Endothelial cell of umbilical vein (primary cell): ENCODE measurements around the gene SEMA5A. TPM values are rescaled to one million over a fixed set of nuclear protein-coding genes. Genes with fewer than 3 reads are reported as not detected.

Experiments
- BruUV-seq: library from RNA; stranded (reverse); fragments of 400-500 nt; replicated peaks from 2 replicates; lab custom pipeline; 2021; lab: Mats Ljungman, UMichigan
- CTCF ChIA-PET: fragments of 300-600, 350-600 bp; sonication (Branson Sonifier 250); formaldehyde crosslinking; loops from one replicate; lab custom pipeline; 2021; ENCODE audit warnings: antibody characterized with exemption, inconsistent platforms; lab: Charles Lee
- POLR2A ChIA-PET: fragments of 300-600, 350-600 bp; sonication (Branson Sonifier 250); formaldehyde crosslinking; loops from one replicate; lab custom pipeline; 2021; ENCODE audit warnings: antibody characterized with exemption, inconsistent platforms; lab: Charles Lee
- DNase-seq: peaks from one replicate; pipeline ENCODE4 v3.0.0-alpha.2; 2011; ENCODE audit warnings: low read depth, low spot score
- FAIRE-seq: peaks from 2 replicates; lab custom pipeline; 2011; peaks lifted over from hg19 to GRCh38; lab: Jason Lieb, UNC
- H2AFZ ChIP-seq: 2 replicates; pipeline ENCODE4 v1.6.0; 2012; ENCODE audit warnings: low read depth, low read length, control low read depth, inconsistent platforms
- H3K27ac ChIP-seq: 2 replicates; pipeline ENCODE4 v1.5.1; 2011; ENCODE audit warnings: low read depth, mild to moderate bottlenecking, control low read depth, low read length, moderate library complexity; ENCODE audit not compliant: insufficient read depth
- H3K27me3 ChIP-seq, 2 experiments: 2 replicates each; pipeline versions ENCODE4 v1.6.0 to v1.6.1; 2011; ENCODE audit warnings: low read length in 2 of 2, mixed read lengths in 1 of 2; ENCODE audit not compliant: control insufficient read depth in 2 of 2, insufficient read depth in 2 of 2
- H3K36me3 ChIP-seq, 2 experiments: 2 replicates in 1 of 2; 3 replicates in 1 of 2; pipeline ENCODE4 v1.5.1; 2011; ENCODE audit warnings: low read length in 2 of 2, mild to moderate bottlenecking in 1 of 2, moderate library complexity in 1 of 2; ENCODE audit not compliant: control insufficient read depth in 2 of 2, insufficient read depth in 2 of 2; ENCODE audit errors: extremely low read depth in 1 of 2
- H3K4me1 ChIP-seq: 3 replicates; pipeline ENCODE4 v1.5.1; 2011; ENCODE audit warnings: mild to moderate bottlenecking, low read length; ENCODE audit not compliant: control insufficient read depth, insufficient read depth; ENCODE audit errors: extremely low read depth
- H3K4me2 ChIP-seq: 2 replicates; pipeline ENCODE4 v1.6.1; 2011; ENCODE audit warnings: low read length, control low read depth, mixed read lengths; ENCODE audit not compliant: insufficient read depth
- H3K4me3 ChIP-seq, 3 experiments: fragments of 200-600 bp in 1 of 3; sonication (generic), shearing (Covaris generic) in 1 of 3; replicated peaks in 1 of 3; 2 replicates each; pipeline ENCODE4 v1.5.1; 2011 to 2016; ENCODE audit warnings: control low read depth in 3 of 3, low read length in 3 of 3, mild to moderate bottlenecking in 2 of 3, inconsistent platforms in 1 of 3, low read depth in 1 of 3, moderate library complexity in 1 of 3; ENCODE audit not compliant: insufficient read depth in 1 of 3
- H3K79me2 ChIP-seq: 2 replicates; pipeline ENCODE4 v1.6.0; 2012; ENCODE audit warnings: low read length, inconsistent platforms; ENCODE audit not compliant: control insufficient read depth, insufficient read depth
- H3K9ac ChIP-seq: replicated peaks from 2 replicates; pipeline ENCODE3; 2011; ENCODE audit warnings: low read length, control low read depth; ENCODE audit not compliant: insufficient read depth; ENCODE audit errors: extremely low read depth
- H3K9me1 ChIP-seq: replicated peaks from 3 replicates; pipeline ENCODE4 v1.6.0; 2011; ENCODE audit warnings: mild to moderate bottlenecking, low read length; ENCODE audit not compliant: control insufficient read depth, insufficient read depth; ENCODE audit errors: extremely low read depth
- H3K9me3 ChIP-seq: replicated peaks from 2 replicates; pipeline ENCODE4 v1.5.1; 2012; ENCODE audit warnings: low read length, inconsistent platforms; ENCODE audit not compliant: control insufficient read depth, insufficient read depth
- H4K20me1 ChIP-seq: replicated peaks from 2 replicates; pipeline ENCODE3; 2011; ENCODE audit warnings: mild to moderate bottlenecking, low read length; ENCODE audit not compliant: control insufficient read depth, insufficient read depth; ENCODE audit errors: extremely low read depth
- EZH2 ChIP-seq: IDR thresholded peaks from 2 replicates; pipeline ENCODE4 v1.6.1; 2012; ENCODE audit warnings: borderline replicate concordance, low read depth, mild to moderate bottlenecking, moderate library complexity, low read length, inconsistent platforms; ENCODE audit not compliant: severe bottlenecking
- FOS ChIP-seq: IDR thresholded peaks from 2 replicates; pipeline ENCODE4 v1.6.1; 2011; ENCODE audit warnings: mild to moderate bottlenecking, low read length, moderate library complexity, borderline replicate concordance; ENCODE audit not compliant: insufficient read depth
- GATA2 ChIP-seq: IDR thresholded peaks from 2 replicates; pipeline ENCODE4 v1.7.0; 2011; ENCODE audit warnings: low read depth, mild to moderate bottlenecking, moderate library complexity, mixed read lengths, low read length; ENCODE audit not compliant: insufficient read length, insufficient read depth
- JUN ChIP-seq: IDR thresholded peaks from 2 replicates; pipeline ENCODE4 v1.6.1; 2011; ENCODE audit warnings: borderline replicate concordance, low read depth; ENCODE audit not compliant: insufficient read length, insufficient read depth
- MYC ChIP-seq: IDR thresholded peaks from one replicate; pipeline ENCODE4 v1.6.1; 2011; ENCODE audit warnings: mild to moderate bottlenecking, low read depth, low read length
- POLR2A ChIP-seq: IDR thresholded peaks from 2 replicates; pipeline ENCODE4 v1.6.1; 2012; ENCODE audit warnings: low read depth, mild to moderate bottlenecking, control low read depth, low read length
- POLR2AphosphoS5 ChIP-seq: IDR thresholded peaks from 2 replicates; pipeline ENCODE4 v1.6.1; 2012; ENCODE audit warnings: low read depth, mild to moderate bottlenecking, control low read depth, low read length, moderate library complexity; ENCODE audit not compliant: insufficient read depth
- dilution Hi-C: fragments of 300-500 bp; cut with MboI; formaldehyde crosslinking; loops from one replicate; pipeline ENCODE4 v1.15.0; 2019; ENCODE audit warnings: low sequenced_read_pairs; ENCODE audit not compliant: extremely low pct_ligation_motif_present
- intact Hi-C: fragments of 100-400 bp; cut with micrococcal nuclease; formaldehyde crosslinking; loops from one replicate; pipeline ENCODE4 v1.10.0; 2022
- polyA plus RNA-seq, 4 experiments: library from polyadenylated mRNA; depleted of rRNA in 3 of 4; stranded (reverse) in 3 of 4; unstranded in 1 of 4; fragments of >200 nt; gene quantifications; 2 replicates each; pipeline versions ENCODE4 v1.2.1 to v1.2.3, GENCODE V29; 2011 to 2012; ENCODE audit warnings: missing spikeins in 1 of 4
- total RNA-seq: library from RNA; stranded (reverse); gene quantifications from 2 replicates; pipeline ENCODE4 v1.2.3, GENCODE V29; 2021
- TF ChIP-seq, protein P1 (sequence below), 2 donors: IDR thresholded peaks; 1 replicate in 1 of 2; 2 replicates in 1 of 2; pipeline ENCODE4 v1.5.1; 2011; ENCODE audit warnings: low read length in 2 of 2, mild to moderate bottlenecking in 2 of 2, moderate library complexity in 2 of 2, control low read depth in 1 of 2, inconsistent platforms in 1 of 2, low read depth in 1 of 2; ENCODE audit not compliant: insufficient read depth in 1 of 2; ENCODE audit errors: extremely low read depth in 1 of 2
- TF ChIP-seq, protein P2 (sequence below): IDR thresholded peaks from 2 replicates; pipeline ENCODE4 v1.6.1; 2011; ENCODE audit not compliant: insufficient read depth, insufficient read length

The SEMA5A gene
- total and polyA plus RNA-seq, 2 donors (not counting 3 experiments of a cell fraction or from before 2014, with no cell fraction given), result 0.04 to 0.06 TPM

DNA sequence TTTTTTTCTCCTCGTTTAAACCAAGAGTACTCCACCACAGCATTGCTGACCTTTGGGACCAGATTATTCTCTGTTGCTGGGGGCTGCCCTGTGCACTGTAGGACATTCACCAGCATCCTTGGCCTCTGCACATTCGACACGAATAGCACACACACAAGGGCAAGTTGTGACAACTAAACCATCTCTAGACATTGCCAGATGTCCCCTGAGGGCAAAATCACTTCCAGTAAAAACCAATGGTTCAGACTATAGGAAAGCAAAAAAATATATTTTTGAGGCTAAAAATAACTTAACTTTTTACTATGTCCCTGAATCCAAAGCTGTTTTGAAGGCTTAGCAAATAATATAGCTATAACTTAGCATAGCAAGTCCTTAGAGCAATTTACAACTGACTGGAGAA lies 65.9 kb downstream of the SEMA5A start:
- H3K4me1 ChIP-seq, result no peaks in the 10 kb centered on the region
- POLR2A ChIA-PET, result no interaction called here
- FAIRE-seq (no peak), DNase-seq (no peak)
- H3K9me3 ChIP-seq, result no peaks in the 10 kb centered on the region
- CTCF ChIA-PET, result no interaction called here
- no peaks in the 10 kb centered on the region for H3K79me2 ChIP-seq
- no peaks in the 10 kb centered on the region for H4K20me1 ChIP-seq
- H3K9me1 ChIP-seq, result no peaks in the 10 kb centered on the region
- no peak for TF ChIP-seq JUN
- TF ChIP-seq GATA2, result no peak
- no peak for TF ChIP-seq POLR2A
- no peak for TF ChIP-seq FOS
- TF ChIP-seq, protein P1, sequence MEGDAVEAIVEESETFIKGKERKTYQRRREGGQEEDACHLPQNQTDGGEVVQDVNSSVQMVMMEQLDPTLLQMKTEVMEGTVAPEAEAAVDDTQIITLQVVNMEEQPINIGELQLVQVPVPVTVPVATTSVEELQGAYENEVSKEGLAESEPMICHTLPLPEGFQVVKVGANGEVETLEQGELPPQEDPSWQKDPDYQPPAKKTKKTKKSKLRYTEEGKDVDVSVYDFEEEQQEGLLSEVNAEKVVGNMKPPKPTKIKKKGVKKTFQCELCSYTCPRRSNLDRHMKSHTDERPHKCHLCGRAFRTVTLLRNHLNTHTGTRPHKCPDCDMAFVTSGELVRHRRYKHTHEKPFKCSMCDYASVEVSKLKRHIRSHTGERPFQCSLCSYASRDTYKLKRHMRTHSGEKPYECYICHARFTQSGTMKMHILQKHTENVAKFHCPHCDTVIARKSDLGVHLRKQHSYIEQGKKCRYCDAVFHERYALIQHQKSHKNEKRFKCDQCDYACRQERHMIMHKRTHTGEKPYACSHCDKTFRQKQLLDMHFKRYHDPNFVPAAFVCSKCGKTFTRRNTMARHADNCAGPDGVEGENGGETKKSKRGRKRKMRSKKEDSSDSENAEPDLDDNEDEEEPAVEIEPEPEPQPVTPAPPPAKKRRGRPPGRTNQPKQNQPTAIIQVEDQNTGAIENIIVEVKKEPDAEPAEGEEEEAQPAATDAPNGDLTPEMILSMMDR (IDR thresholded peaks at IDR 0.05; ENCODE audit: extremely low read depth in 1 of 2, insufficient read depth in 1 of 2, low read depth in 1 of 2, low read length in 2 of 2), result no peak
- TF ChIP-seq POLR2AphosphoS5, result no peak
- no peak for TF ChIP-seq MYC
- TF ChIP-seq EZH2, result no peak
- TF ChIP-seq, protein P2, sequence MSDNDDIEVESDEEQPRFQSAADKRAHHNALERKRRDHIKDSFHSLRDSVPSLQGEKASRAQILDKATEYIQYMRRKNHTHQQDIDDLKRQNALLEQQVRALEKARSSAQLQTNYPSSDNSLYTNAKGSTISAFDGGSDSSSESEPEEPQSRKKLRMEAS, result no peak
- dilution Hi-C loops (no loop called here), intact Hi-C loops (no loop called here)
- H3K36me3 ChIP-seq, result no peaks in the 10 kb centered on the region
- H2AFZ ChIP-seq, result no peak overlapping the region
- H3K27me3 ChIP-seq, result no peaks in the 10 kb centered on the region
- H3K9ac ChIP-seq, result no peak overlapping the region
- no peak overlapping the region for H3K27ac ChIP-seq
- no TSS peak for BruUV-seq
- H3K4me2 ChIP-seq, result no peak overlapping the region
- no peak overlapping the region for H3K4me3 ChIP-seq
